CD4-positive, alpha-beta T cell treated with Interleukin-6 for 4 hours (primary cell): Measurements from ENCODE around the gene FMC1.
A peak's percentile ranks its signal among the peaks of the same experiment; 100 is the strongest.
"Not testable (repeated sequence)": the region's sequence is repeated elsewhere in the genome, so short reads cannot be mapped to it uniquely, and the experiment has no call there.

ENCODE experiments used
- DNase-seq: peaks from one replicate; pipeline ENCODE4 v3.0.0-alpha.2; 2020; ENCODE audit warnings: mixed read lengths

FMC1 gene

DNA sequence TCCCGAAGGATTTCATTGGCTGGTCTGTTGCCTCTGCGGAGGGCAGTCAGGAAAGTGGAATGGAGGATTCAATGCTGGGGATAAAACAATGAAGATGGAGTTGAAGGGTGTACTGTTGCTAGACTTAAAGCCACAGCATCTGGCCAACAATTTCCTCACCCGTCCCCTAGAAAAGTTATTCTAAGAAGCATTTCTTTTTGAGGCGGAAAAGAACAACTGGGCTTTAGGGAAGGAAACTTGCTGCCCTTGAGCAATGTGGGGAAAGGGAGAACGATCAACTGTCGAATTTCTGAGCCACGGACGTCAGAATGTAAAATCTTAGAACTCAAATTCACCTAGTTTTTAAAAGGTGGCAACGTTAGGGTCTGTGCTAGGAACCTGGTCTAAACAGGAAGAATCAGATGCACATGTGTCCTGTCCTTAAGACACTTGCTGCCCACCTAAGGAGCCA, 664 bp downstream of the FMC1 start:
- no peak for DNase-seq

DNA sequence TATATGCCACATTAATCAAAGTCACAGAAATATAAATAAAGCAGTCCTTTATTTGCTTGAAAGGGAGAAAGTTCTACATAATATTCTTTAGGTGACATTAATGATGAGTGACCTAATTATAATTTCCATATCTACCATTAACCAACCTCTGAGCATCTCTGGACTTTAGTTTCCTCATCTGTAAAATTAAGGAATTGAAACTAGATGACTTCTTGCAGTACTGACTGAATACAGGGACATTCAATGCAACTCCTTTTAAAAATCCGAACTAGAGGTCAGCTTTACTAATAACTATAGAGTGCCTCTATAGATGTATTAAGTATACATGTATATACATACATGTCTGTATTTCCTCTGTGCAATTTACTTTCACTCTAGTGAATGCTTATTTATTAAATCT, 3.9 kb downstream of the FMC1 start:
- no peak for DNase-seq

DNA sequence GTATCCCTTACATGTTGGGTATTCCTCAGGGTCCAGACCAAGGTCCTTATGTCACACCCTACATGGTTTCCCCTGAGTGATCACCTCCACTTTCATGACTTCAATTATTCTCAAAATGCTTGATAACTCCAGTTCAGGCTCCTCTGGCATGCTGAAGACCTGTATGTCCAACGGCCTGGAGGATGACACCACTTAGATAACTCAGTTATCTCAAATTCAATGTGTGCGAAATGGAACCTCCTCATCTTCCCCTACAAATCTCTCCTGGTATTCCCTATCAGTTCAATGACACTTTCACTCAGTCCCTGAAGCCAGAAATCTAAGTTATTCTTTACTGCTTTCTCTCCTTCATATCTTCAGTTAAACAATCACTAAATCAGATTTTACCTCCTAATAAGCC, 9.9 kb downstream of the FMC1 start:
- no peak for DNase-seq

DNA sequence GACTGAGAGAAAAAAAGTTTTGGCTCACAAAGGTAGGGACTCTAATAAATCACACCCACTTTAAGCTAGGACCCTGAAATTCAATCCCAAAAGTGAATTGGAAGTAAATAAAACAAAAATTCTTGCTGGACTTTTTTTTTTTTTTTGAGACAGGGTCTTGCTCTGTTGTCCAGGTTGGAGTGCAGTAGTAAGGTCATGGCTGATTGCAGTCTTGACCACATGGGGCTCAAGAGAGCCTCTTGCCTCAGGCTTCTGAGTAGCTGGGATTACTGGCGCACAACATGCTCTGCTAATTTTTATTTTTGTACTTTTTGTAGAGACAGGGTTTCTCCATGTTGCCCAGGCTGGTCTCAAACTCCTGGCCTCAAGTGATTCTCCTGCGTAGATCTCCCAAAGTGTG, 13.6 kb downstream of the FMC1 start:
- no peak for DNase-seq

DNA sequence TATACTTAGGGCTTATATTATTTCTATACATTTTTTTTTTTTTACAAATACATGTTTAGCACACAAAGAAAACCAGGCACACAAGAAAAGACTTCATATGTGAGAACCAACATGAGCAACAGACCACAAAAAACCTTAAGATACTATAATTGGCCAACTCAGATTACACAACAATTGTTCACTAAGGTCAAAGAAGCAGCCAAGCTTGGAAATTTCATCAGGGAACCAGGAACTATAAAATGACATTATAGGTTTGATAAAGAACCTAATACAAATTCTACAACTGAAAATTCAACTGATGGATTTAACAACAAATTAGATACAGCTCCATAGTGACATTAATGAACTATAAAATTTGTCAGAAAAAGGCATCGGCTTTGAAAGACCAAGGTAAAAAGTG, 14.2 kb downstream of the FMC1 start:
- no peak for DNase-seq

DNA sequence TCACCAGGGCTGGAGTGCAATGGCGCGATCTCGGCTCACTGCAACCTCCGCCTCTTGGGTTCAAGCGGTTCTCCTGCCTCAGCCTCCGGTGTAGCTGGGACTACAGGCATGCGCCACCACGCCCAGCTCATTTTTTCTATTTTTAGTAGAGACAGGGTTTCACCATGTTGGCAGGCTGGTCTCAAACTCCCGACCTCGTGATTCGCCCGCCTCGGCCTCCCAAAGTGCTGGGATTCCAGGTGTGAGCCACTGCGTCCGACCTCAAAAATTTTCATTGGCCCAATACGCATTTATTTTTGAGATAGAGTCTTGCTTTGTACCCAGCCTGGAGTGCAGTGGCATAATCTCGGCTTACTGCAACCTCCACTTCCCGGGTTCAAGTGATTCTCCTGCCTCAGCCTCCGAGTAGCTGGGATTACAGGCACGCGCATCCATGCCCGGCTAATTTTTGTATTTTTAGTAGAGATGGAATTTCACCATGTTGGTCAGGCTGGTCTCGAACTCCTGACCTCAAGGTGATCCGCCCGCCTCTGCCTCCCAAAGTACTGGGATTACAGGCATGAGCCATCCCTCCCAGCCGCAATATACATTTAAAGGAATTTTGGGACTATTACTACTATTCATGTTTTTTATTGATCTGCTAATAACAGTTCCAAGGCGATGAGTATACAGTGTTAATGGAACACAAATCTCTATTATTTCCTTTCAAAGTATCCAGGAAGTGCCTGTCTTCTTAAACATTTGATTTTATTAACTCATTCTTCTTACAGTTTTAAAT, 16.8 kb downstream of the FMC1 start:
- not testable (repeated sequence) for DNase-seq

DNA sequence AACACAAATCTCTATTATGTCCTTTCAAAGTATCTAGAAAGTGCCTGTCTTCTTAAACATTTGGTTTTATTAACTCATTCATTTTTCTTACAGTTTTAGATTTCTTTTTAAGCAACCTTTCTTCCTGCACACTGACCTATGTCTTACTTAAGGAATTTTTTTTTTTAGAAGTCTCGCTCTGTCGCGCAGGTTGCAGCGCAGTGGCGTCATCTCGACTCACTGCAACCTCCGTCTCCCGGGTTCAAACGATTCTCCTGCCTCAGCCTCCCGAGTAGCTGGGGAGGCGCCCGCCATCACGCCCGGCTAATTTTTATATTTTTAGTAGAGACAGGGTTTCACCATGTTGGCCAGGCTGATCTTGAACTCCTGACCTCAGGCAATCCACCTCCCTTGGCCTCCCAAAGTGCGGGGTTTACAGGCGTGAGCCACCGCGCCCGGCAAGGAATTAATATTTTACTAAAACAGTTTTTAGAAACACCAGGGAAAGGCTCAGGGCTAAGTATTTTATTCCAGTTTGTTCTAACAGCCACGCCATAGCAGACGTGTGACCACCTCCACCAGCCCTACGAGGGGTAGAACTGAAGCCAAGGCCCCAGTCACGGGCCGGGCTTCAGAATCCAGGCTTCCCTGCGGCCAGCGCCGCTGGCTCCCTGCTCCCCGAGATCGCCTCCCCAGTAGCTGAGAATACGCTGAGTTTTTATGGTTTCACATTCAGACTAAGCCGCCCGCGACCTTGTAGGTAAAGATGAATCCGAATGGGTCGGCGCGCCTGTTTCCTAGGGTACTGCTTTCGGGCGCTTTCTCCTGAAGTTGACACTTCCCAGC, 17.6 kb downstream of the FMC1 start:
- DNase-seq, result peak; percentile 44

DNA sequence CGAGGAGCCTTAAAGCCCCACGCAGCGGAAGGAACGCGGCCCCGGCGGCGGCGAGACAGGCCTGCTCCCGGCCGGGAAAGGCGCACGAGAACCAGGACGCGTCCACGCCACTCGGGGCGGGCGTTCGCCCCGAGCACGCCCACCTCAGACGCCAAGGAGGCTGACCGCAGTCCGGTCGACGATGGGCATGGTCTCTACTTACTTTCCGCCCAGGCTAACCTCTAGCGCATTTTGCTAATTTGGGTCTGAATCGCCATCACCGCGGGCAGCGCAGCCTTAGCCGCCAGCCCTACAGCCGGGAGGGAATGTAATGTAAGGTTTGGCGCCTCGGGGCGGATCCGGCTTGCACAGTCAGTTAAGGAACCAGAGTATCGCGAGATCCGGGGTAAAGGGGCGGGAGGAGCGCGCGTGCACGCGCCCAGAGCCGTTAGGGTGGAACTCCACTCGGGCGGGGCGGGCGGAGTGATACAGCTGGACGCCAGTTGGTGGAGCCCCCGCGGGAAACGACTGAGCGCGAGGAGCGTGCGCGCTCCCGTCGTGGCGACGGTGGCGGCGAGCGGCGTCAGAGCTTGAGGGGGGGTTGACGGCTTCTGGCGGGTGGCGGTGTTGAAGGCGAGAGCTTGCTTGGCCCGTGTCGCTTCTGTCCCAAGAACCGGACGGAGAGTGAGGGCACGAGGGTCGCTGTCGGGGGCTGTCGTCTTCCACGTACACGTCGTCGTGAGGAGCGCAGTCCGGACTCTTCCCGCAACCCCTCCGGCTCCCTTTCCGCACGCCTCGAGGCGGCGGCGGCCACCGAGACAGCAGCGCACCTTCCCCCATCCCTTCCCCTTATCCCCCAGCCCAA, 18.5 kb downstream of the FMC1 start, which contains the start of gene LUC7L2:
Gene LUC7L2 (plus strand): TSS at position 529 of the 844 bp plus-strand sequence. CDS start 368 bp downstream, outside the sequence.
- DNase-seq, result peak; percentile 99

DNA sequence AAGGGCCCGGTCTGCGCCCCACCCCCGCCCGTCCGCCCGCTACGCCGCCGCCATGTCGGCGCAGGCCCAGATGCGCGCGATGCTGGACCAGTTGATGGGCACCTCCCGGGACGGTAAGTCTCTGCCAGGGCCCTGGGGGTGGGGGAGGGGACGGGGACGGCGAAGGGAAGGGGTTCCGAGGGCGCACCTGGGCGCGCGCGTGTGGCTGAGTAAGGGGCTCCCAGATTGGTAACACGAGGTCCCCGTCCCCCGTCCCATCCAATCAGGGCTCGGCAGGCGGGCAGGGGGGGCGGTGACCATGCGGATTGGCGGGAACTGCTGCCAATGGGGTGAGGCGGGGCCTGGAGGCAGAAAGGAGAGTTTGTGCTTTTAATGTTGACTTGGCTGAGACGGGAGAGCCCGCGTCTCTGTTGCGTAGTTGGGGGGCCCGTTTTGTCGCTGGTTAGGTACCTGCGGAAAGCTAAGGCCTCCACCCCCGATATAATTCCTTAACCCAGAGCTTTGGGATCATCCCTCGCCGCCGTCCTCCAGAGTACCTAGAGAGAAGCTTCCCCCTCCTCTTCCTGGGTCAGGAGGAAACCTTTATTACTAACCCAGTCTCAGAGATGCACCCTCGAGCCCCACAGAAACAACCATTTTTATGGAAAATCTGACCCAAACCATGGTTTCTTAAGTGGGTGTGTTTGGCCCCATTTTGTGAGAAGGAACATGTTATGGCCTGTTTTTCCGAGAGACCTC, 19.2 kb downstream of the FMC1 start:
- peak; percentile 97 for DNase-seq

DNA sequence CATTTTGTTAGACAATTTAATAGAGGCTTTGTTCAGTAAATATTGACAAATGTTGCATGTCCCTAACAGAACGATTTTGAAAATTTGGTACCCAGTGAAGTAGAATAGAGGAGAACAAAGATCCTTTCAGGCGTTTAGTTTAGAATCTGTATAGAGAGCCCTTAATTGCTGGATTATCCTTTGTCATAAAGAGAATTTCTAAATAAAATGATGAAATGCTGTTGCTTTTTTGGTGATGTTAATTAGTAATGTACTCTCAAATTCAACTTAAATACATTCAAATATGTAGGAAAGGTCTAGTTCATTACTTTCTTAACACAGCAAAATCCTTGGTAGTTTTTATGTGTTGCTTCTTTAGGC, 19.8 kb downstream of the FMC1 start:
- no peak for DNase-seq

DNA sequence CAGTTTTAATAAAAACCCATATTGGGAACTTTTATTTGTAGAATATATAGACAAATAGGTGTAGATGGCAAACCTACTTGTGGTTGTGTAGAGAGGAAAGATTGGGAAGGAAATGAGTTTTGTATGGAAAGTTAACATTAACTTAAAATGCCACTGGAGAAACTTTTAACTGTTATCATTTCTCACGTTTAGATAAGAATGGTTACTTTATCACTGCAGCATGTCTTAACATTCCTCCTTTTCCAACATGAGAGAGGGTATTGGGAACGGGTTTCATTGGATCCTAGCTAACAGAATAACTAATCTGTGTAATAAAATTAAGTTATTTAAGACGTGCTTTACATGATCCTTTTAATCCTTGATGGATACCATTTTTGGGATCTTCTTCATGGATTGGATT, 20.4 kb downstream of the FMC1 start:
- no peak for DNase-seq

DNA sequence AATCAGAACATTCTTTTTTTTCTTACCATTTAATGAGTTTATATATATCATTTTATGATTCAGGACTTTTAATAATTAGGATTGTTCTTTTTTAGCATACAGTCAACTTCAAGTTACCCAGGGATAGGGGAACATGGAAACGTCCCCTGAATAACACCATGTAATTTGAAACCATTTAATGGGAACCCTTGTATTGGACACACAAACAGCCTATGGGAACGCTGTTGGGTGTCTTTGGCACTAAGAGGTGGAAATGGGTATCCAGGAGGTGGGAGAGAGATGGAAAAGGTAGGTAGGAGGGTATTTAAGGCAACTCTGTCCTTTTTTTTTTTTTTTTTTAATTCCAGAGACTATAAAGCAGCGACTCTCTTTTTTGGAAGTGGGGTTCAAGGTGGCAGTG, 21.2 kb downstream of the FMC1 start:
- no peak for DNase-seq

DNA sequence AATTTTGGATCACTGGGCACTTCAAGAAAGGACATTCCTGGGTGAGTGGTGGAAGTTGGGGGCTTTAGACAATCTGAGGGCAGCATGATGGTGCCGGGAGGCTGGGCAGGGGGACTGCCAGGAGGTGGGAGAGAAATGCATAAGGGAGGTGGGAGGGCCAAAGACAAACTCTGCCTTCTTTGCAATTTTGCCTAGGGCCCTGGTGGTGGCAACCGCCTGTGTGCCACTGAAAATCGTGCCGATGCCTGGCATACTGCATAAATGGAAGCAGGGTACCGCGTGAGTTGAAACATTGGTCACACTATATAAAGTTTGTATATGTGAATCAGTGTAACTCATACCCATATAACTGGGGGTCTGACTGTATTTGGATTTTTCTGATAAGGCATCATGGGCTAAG, 21.8 kb downstream of the FMC1 start:
- DNase-seq, result no peak

DNA sequence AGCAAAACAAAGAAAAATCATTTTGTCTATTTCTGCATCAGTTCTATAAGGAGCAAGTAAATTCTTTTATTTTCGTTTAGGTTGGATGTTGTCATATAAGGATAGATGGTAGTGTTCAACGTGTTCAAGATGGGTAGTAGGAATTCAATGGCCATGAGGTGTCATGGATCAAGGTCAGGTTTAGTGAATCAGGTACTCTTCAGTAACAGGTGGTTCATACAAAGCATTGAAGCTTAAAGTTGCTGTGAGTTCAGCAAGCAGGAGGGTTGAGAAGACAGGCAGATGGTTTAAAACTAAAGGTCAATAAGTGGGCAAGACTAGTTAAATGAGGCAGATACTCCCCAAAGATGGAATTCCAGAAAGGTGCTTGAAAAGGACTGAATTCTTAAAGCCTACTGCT, 24.2 kb downstream of the FMC1 start:
- DNase-seq, result no peak

DNA sequence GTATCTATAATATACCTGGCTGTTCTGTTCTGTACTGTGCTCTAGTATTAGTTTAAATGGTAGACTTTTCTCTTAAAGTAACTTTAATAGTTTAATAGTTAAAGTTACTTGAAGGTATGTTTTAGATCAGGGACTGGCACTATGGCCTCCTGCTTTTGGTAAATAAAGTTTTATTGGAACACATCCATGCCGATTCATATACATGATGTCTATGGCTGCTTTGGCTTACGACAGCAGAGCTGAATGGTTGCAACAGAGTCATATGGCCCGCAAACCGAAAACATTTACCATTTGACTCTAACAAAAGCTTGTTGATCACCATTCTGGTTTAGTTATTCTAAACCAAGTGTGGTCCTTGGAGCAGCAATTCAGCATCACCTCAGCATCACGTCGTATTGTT, 25.3 kb downstream of the FMC1 start:
- DNase-seq, result no peak

DNA sequence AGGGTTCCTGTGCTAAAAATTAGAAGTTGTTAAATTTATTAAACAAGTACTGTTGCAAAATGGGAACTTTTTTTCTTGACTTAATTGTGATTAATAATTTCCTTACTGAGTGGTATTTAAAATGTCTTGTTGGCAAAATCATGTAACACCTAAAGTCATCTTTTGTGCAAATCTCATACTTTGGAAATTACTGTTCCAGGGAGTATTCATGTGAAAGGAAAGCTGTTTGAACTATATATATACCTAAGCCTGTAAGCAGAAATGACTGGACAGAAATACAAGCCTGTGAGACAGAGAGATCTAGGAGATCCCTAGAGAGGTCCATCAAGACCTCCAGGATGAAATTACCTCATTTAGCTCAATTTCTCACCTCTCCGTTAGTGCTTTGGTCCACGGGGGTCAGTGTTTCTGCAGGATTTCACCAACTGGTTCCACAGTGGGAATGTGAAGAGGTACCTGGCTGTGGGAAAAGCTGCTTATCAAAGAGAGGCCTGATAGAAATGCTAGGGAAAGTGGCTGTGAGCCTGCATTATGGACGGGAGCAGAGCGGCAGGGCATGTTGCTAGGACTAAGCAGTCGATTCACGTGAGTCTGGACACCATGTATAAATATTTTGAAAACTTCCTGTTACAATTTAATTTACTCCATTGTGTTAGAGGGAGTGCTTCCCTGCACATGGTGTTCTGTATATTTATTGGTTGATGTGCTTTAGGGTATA, 26.5 kb downstream of the FMC1 start:
- no peak for DNase-seq

DNA sequence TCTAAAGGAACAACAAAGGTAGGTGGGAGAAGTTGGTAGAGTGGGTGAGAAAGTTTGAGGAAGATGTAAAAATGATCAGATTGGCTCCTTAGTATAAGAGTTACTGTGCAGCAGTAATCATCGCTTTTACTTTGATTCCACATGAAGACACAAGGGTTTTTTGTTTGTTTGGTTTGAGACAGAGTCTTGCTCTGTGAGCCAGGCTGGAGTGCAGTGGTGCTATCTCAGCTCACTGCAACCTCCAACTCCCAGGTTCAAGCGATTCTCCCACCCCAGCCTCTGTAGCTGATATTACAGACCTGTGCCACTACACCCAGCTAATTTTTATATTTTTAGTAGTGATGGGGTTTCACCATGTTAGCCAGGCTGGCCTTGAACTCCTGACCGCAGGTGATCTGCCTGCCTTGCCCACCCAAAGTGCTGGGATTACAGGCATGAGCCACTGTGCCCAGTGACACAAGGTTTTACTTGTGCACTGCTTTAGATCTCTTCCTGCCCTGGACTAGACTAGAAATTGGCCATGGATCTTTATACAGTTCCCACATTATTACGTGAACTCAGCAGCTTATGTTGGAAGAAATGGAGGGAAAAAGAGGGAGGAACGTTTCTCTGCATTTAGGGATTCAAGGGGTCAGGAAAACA, 29.3 kb downstream of the FMC1 start:
- no peak for DNase-seq

DNA sequence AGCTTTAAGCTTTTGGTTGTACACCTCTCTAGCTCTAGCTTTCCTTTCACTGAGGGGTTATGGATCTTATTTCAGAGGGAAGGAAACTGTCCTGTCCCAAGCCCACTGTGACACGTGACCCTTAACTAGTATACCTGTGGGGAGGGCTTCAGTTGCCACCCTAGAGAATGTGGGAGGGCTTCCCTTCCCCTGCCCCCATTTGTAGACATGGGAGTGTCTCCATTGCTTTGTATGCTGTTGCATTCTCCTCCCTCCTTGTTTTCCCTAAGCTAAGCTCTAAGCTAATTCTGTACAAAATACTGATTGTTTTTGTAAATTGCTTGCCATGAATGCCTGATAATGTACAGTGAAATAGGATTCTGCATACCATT, 29.8 kb downstream of the FMC1 start:
- DNase-seq, result no peak

DNA sequence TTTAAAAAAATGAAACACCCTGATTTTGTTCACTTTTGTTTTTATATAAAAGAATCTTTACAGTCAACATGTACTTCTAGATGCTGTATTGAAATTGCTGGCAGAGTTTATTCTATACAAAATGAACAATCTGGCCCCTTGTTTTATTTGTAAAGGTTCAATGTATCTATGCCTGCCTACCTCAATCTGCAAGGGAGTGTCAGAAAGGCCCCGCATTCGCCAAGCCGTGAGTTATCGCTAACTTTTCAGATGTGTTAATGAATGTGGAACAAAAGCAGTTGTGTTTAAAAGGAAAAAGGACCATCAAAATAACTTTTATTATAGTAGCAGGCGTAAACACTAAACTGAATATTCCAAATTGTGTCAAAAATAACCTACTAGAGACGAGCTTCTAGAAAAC, 33.1 kb downstream of the FMC1 start:
- DNase-seq, result no peak

DNA sequence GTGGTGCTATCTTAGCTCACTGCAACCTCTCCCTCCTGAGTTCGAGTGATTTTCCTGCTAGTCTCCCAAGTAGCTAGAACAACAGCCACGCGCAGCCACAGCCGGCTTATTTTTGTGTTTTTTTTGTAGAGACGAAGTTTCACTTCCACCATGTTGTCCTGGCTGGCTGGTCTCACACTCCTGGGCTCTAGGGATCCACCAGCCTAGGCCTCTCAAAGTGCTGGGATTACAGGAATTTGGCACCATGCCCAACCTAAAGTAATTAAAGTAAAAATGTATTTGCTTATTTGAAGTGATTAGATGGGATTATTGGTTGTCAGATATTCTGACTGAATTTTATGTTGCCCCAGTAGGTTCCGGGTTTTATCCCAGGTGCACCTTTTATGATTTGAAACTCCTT, 41.3 kb downstream of the FMC1 start:
- DNase-seq, result no peak

DNA sequence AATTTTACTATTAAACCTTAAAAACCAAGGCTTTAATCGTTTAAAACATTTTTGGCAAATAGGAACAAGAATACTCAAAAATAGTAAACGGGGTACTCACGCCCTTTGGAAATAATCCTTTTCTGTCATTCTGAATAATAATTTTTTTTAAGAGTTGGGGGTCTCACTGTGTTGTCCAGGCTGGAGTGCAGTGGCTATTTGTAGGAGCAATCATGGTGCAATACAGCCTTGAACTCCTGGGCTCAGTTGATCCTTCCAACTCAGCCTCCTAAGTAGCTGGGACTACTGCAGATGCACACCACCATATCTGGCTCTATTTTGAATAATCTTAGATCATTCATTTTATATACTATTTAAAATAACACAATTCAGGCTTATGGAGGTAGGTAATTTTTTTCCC, 43.5 kb downstream of the FMC1 start:
- no peak for DNase-seq
